NCI-H2029 (cell line): ENCODE results near the gene TICAM1.
"Not testable (repeated sequence)": the region's sequence is repeated elsewhere in the genome, so short reads cannot be mapped to it uniquely, and the experiment has no call there.

Source experiments
- DNase-seq: peaks from one replicate; lab custom pipeline; 2025; lab: John Stamatoyannopoulos, UW

The TICAM1 gene

GRCh38 chr19:4831304-4831978 lies at the start of gene TICAM1:
Gene TICAM1, minus strand, starts transcription at chr19:4831712. Its CDS starts 13,335 bp downstream, at chr19:4818377.
- DNase-seq, result peak; percentile 23

DNA sequence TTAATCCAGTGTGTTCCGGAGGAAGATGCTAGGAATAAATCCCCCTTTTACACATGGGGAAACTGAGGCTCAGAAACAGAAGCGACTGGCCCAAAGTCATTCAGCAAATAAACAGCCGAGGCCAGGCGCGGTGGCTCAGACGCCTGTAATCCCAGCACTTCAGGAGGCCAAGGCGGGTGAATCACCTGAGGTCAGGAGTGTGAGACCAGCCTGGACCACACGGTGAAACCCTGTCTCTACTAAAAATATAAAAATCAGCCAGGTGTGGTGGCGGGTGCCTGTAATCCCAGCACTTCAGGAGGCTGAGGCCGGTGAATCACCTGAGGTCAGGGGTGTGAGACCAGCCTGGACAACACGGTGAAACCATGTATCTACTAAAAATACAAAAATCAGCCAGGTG lies 47.5 kb upstream of the TICAM1 start:
- no peak for DNase-seq

DNA sequence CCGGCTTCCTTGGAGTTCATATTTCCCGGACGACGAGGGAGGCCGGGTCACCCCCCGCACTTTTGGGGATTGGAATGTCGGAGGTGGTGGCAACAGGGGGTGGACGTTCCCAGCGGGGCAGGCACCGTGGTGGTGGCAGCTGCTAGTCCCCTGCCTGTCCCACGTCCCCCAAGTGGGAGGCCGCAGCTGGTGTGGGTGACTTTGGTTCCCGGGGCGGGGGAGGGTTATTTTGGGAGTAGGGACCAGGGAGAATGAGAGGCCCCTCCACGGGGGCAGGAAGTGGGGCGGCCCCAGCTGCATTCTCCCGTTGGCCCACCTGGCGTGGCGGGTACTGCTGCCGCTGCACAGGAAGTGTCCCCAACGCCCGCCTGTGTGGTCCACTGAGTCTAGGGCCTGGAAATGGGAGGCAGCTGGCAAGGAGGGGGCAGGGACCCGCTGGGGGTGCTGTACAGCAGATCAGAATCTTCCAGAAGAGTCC lies 47.0 kb upstream of the TICAM1 start:
- DNase-seq, result no peak

DNA sequence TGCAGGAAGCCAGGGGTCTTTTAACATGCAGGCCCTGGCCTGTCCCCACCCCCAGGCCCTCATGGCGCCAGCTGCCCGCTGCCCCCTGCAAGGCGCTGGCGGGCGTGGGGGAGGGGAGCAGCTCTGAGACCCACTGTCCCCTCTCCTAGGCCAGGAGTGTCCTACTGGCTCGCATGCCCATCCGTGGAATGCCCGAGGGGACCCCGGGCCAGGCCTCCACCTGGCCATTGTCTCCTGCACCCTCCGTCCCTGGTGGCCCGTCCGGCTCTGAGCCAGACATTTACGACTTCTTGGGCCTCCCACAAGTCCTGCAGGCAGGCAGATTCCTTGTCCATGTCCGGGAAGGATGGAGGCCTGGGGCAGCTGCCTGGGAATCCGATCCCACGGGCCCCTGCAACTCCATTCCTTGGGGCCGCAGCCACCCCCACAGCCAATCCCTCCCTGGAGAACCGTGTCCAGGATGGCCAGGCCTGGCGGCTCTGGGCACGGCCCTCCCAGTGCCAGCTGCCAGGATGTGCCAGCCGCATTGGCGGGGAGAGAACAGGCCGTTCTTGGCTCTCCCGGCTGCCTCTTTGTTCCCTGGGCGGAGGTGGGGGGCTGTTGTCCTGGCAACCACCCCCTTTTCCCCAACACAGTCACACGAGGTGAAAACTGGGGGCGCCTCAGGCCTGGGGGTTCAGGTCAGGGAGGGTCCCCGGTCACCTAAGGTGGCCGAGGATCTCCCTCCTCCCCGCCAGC lies 46.4 kb upstream of the TICAM1 start:
- DNase-seq, result no peak

- DNase-seq, result no peak
Observed at GRCh38 chr19:4873930-4874329, 42.4 kb upstream of the TICAM1 start.

GRCh38 chr19:4871711-4872110 lies 40.2 kb upstream of the TICAM1 start:
- DNase-seq, result no peak

DNA sequence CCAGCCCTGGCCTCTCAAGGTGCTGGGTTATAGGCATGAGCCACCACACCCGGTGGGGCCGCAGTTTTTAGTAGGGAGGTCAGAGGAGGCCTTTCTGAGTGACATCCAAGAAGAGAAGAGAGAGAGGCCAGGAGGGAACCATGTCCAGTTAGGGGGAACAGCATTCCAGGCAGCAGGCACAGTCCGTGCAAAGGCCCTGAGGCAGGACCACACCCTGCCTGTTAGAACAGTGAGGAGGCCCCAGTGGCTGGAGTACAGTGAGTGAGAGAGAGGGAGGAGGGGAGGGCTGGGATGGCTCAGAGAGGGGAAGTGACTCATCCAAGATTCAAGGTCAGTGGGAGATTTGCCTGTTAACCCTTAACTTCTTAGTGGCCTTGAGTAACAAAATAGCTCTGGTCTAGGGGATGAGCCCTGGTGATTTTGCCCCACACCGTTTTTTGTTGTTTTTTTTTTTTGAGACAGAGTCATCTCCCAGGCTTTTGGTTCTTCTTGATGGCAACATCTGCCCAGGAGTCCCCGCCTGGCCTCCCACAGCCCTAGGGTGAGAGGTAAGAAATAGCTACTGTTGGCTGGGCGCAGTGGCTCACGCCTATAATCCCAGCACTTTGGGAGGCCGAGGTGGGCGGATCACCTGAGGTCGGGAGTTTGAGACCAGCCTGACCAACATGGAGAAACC lies 38.7 kb upstream of the TICAM1 start:
- DNase-seq, result no peak

DNA sequence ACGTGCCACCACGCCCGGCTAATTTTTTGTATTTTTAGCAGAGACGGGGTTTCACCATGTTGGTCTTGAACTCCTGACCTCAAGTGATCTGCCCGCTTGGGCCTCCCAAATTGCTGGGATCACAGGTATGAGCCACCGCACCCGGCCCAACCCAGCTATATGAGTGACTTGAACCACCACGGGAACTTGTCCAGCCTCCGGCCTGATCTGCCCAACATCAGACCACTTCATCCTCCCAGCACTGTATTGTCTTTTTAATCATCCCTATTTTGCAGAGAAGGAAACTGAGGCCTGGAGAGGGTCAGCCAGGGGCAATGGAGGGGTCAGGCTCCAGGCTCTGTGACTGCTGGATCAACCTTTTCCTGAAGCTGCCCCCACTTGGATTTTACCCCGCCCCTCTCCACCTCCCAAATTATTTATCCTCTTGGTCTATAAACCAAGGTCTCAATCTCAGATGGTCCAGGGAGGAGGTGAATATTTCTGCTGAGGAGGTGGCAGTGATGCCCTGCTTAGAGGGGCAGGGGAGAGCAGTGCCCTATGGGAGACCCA lies 36.8 kb upstream of the TICAM1 start:
- no peak for DNase-seq

DNA sequence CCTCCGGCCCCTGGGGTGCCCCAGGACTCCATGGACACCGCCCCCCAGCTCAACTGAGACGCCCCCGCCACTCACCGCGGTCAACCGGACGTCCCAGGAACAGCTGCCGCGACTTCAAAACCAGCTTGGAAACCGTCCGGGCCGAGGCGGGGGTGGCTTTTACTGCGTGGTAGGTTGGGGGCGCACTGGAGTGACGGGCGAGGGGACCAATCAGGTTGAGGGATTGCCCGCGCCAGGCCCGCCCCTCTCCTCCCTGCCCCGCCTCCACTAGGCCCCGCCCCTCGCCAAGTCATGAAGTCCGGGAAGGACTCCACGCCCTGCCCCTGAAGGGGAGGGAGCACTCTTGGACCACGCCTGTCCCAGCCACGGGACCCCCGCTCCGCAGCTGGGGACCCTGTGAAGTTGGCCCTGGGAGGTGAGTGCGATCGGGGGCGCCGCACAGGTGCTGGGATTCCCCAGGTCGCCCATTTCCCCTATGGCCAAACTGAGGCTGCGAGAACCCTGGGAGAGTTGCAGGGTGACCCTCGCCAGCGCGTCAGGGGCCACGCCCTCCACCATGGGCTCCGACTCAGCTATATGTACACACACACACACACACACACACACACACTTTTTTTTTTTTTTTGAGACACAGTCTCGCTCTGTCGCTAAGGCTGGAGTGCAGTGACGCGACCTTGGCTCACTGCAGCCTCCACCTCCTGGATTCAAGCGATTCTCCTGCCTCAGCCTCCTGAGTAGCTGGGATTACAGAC lies 36.2 kb upstream of the TICAM1 start, which contains the start of gene PLIN3:
PLIN3 (minus strand) TSS at position 134 of the 752 bp plus-strand sequence. CDS start 6,273 bp downstream, outside the sequence.
- DNase-seq, result peak; percentile 85

DNA sequence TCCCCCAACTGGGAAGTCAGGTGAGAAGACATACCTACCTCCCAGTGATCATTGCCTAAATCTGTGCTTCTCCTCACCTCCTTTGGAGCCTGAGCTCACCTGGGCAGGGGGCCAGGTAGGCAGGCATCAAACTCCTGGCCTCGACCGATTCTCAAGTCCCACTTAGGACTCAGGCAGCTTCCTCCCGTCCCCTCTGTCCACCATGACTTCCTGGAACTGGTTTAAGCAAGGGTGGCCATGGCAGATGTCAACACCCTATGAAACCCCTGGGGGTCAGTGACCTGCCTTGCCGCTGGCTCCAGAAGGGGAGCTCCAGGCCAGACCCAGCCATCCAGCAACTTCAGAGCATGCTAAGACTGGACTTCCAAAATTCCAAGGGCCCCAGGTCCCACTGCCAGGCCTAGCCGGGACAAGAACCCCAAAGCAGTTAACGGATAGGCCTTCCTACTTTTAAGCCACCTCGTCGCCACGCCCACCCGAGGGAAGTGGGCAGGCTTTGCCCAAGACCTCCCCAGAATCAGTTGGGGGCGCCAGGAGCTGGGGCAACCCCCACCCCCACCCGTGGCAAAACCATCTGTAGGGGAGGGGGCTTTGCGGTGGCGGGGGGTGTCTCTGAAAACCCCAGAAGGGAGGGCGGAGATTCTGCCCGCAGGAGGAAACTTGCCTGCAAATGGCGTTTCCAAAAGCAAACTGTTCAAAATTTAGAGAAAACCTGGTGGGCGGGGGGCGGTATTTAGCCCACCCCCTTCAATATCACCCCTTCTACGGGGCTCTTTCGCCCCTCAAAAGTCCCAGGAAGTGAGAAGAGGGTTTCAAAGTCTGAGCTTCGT lies 35.3 kb upstream of the TICAM1 start:
- no peak for DNase-seq

- peak; percentile 29 for DNase-seq
Observed at GRCh38 chr19:4861147-4861546, 29.6 kb upstream of the TICAM1 start.

GRCh38 chr19:4859697-4860096 lies 28.2 kb upstream of the TICAM1 start:
- no peak for DNase-seq

DNA sequence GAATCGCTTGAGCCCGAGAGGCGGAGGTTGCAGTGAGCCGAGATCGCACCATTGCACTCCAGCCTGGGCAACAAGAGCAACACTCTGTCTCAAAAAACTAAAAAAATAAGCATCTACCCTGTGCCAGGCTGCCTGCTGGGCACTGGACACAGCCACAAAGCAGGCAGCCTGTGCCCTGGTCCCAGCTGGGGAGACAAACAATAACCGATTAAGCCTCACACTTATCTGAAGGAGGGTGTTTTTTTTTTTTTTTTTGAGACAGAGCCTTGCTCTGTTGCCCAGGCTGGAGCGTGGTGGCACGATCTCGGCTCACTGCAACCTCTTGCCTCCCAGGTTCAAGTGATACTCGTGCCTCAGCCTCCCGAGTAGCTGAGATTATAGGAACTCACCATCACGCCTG lies 25.0 kb upstream of the TICAM1 start:
- not testable (repeated sequence) for DNase-seq

- DNase-seq, result not testable (repeated sequence)
Observed at GRCh38 chr19:4853506-4853905, 22.0 kb upstream of the TICAM1 start.

GRCh38 chr19:4852484-4852883 lies 21.0 kb upstream of the TICAM1 start:
- DNase-seq, result no peak

- DNase-seq, result peak; percentile 77
Observed at GRCh38 chr19:4851551-4852290, 20.2 kb upstream of the TICAM1 start.

- DNase-seq, result peak; percentile 66
Observed at GRCh38 chr19:4849019-4849418, 17.5 kb upstream of the TICAM1 start.

GRCh38 chr19:4847190-4847973 lies 15.9 kb upstream of the TICAM1 start:
- DNase-seq, result no peak

GRCh38 chr19:4845975-4846374 lies 14.5 kb upstream of the TICAM1 start:
- not testable (repeated sequence) for DNase-seq
